Body of pancreas (tissue), 4 donors: ENCODE results near the gene MCCC1. TPM values are rescaled to one million over a fixed set of nuclear protein-coding genes. Genes with fewer than 3 reads are reported as not detected.

Experiments
- ATAC-seq: fragments of 150-250 bp; one replicate; pipeline ENCODE4 v1.9.1; 2016
- DNase-seq, 4 donors: peaks; one replicate each; pipeline ENCODE4 v3.0.0-alpha.2; 2019
- H3K27ac ChIP-seq, 4 donors: fragments of 200-600 bp; sonication (generic); 1 replicate in 3 of 4; 2 replicates in 1 of 4; pipeline versions ENCODE4 v1.5.1 to v1.6.1; 2016 to 2019; ENCODE audit warnings: mild to moderate bottlenecking in 1 of 4, mixed read lengths in 1 of 4, moderate library complexity in 1 of 4
- H3K27me3 ChIP-seq, 2 donors: fragments of 200-600 bp; sonication (generic); one replicate each; pipeline ENCODE4 v1.6.0; 2016; ENCODE audit warnings: mild to moderate bottlenecking in 1 of 2
- H3K36me3 ChIP-seq, 2 donors: fragments of 200-600 bp; sonication (generic); replicated peaks in 1 of 2; 2 replicates each; pipeline ENCODE4 v1.5.1; 2016; ENCODE audit warnings: low read depth in 2 of 2; ENCODE audit not compliant: insufficient read depth in 1 of 2
- H3K4me1 ChIP-seq: fragments of 200-600 bp; sonication (generic); one replicate; pipeline ENCODE4 v1.6.0; 2016
- H3K4me3 ChIP-seq, 2 donors: fragments of 200-600 bp; sonication (generic); 1 replicate in 1 of 2; 2 replicates in 1 of 2; pipeline ENCODE4 v1.5.1; 2016 to 2019
- H3K9me3 ChIP-seq, 3 donors: fragments of 200-600 bp; sonication (generic); 1 replicate in 2 of 3; 2 replicates in 1 of 3; pipeline ENCODE4 v1.5.1; 2016
- CTCF ChIP-seq, 7 experiments: fragments of 450-650 bp in 4 of 7; fragments of 200-600 bp in 3 of 7; sonication (generic) in 3 of 7; IDR thresholded peaks; one replicate each; pipeline ENCODE4 v1.5.1; 2016 to 2019; ENCODE audit warnings: antibody characterized with exemption in 7 of 7
- POLR2A ChIP-seq, 3 donors: fragments of 450-650 bp; IDR thresholded peaks; one replicate each; pipeline ENCODE4 v1.6.1; 2016; ENCODE audit warnings: antibody characterized with exemption in 3 of 3, mild to moderate bottlenecking in 2 of 3
- WGBS, 2 donors: methylation state at CpG; one replicate each; pipeline ENCODE4 v1.1.5; 2017; 5-methylcytosine and 5-hydroxymethylcytosine counted together
- intact Hi-C: fragments of 100-400 bp; cut with DNase I; formaldehyde crosslinking; loops from one replicate; pipeline ENCODE4 v1.15.1; 2023
- total RNA-seq, 2 donors: library from RNA; depleted of rRNA; stranded (reverse); fragments of >200 nt; gene quantifications; one replicate each; pipeline ENCODE4 v1.1.0, GENCODE V29; 2016

The MCCC1 gene
- total RNA-seq, 2 donors from 2014 or later = 50.8 to 63.9 TPM

- Histone ChIP-seq H3K36me3 (no peaks in the 10 kb centered on the region), H3K27ac (peak overlapping the region; percentile 60 to 90 (median 74)), H3K4me1 (peaks cover 21% of the 10 kb centered on the region), H3K27me3 (no peaks in the 10 kb centered on the region), H3K4me3 (peak overlapping the region; percentile 88 to 95), H3K9me3 (no peaks in the 10 kb centered on the region)
- DNase-seq = peak; percentile 18 to 48 (median 40)
- TF ChIP-seq CTCF (IDR thresholded peaks at IDR 0.05) (no peak), POLR2A (IDR thresholded peaks at IDR 0.05) (no peak)
- peak; percentile 30 for ATAC-seq
- intact Hi-C loops = no loop called here
- 0% methylated on average over 16 to 25 of the region's 29 CpGs for WGBS, 2 donors
These were observed 119.6 kb downstream of the MCCC1 start for GRCh38 chr3:182979674-182980191.

GRCh38 chr3:182979103-182979673, 120.1 kb downstream of the MCCC1 start:
- 1 to 3% methylated on average over 10 of the region's 10 CpGs for WGBS, 2 donors
- intact Hi-C loops = no loop called here
- DNase-seq = no peak
- Histone ChIP-seq H3K4me3 (peak overlapping the region; percentile 88 to 95), H3K4me1 (peaks cover 21% of the 10 kb centered on the region), H3K27me3 (no peaks in the 10 kb centered on the region), H3K9me3 (no peaks in the 10 kb centered on the region), H3K36me3 (no peaks in the 10 kb centered on the region), H3K27ac (peak overlapping the region in 3 of 4 donors; percentile 63 to 90 (median 86))
- no peak for ATAC-seq
- no peak for TF ChIP-seq CTCF (IDR thresholded peaks at IDR 0.05)
- TF ChIP-seq POLR2A (IDR thresholded peaks at IDR 0.05) = no peak

GRCh38 chr3:182978387-182978786, 120.9 kb downstream of the MCCC1 start:
- Histone ChIP-seq H3K4me3 (no peak overlapping the region), H3K27me3 (no peaks in the 10 kb centered on the region), H3K36me3 (no peaks in the 10 kb centered on the region), H3K9me3 (no peaks in the 10 kb centered on the region), H3K4me1 (peaks cover 21% of the 10 kb centered on the region), H3K27ac (no peak overlapping the region)
- ATAC-seq (no peak), DNase-seq (no peak)
- 76 to 82% methylated on average over 5 of the region's 5 CpGs for WGBS, 2 donors
- intact Hi-C loops = no loop called here
- TF ChIP-seq POLR2A (IDR thresholded peaks at IDR 0.05) (no peak), CTCF (IDR thresholded peaks at IDR 0.05) (no peak)

- H3K27me3 ChIP-seq = no peaks in the 10 kb centered on the region
- H3K4me3 ChIP-seq = no peak overlapping the region
- peaks cover 8% of the 10 kb centered on the region for H3K4me1 ChIP-seq
- no peak for TF ChIP-seq POLR2A (IDR thresholded peaks at IDR 0.05)
- TF ChIP-seq CTCF (IDR thresholded peaks at IDR 0.05) = no peak
- H3K36me3 ChIP-seq = no peaks in the 10 kb centered on the region
- 94 to 97% methylated on average over 5 of the region's 5 CpGs for WGBS, 2 donors
- ATAC-seq (no peak), DNase-seq (no peak)
- H3K9me3 ChIP-seq = no peaks in the 10 kb centered on the region
- no peak overlapping the region for H3K27ac ChIP-seq
- intact Hi-C loops = no loop called here
These were observed 126.2 kb downstream of the MCCC1 start for GRCh38 chr3:182973047-182973446.

DNA sequence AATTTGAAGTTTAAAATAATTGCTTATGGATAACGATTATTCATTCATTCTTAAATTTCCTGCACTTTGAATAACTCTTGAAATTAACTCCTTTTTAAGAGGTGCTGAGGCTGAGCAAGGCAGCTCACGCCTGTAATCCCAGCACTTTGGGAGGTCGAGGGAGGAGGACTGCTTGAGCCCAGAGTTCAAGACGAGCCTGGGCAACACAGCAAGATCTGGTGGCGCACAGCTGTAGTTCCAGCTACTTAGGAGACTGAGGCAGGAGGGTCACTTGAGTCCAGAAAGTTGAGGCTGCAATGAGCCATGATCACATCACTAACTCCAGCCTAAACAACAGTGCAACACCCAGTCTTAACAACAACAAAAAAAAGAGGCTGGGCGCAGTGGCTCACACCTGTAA, 126.9 kb downstream of the MCCC1 start:
- H3K36me3 ChIP-seq = no peaks in the 10 kb centered on the region
- H3K27me3 ChIP-seq = no peaks in the 10 kb centered on the region
- intact Hi-C loops = no loop called here
- 94% methylated on average over 6 of the region's 6 CpGs for WGBS, 2 donors
- H3K27ac ChIP-seq = no peak overlapping the region
- no peaks in the 10 kb centered on the region for H3K9me3 ChIP-seq
- DNase-seq (no peak), ATAC-seq (no peak)
- TF ChIP-seq CTCF (IDR thresholded peaks at IDR 0.05) (no peak), POLR2A (IDR thresholded peaks at IDR 0.05) (no peak)
- H3K4me3 ChIP-seq = no peak overlapping the region
- H3K4me1 ChIP-seq = peaks cover 14% of the 10 kb centered on the region
